H1 (cell line): ENCODE measurements around the gene NFYA. TPM values are rescaled to one million over a fixed set of nuclear protein-coding genes. Genes with fewer than 3 reads are reported as not detected.

Experiments
- CTCF ChIA-PET: fragments of 300-600 bp; sonication (Branson Sonifier 250); formaldehyde crosslinking; loops from one replicate; lab custom pipeline; 2021; ENCODE audit not compliant: partially characterized antibody; lab: Charles Lee
- POLR2A ChIA-PET: fragments of 300-600 bp; sonication (Branson Sonifier 250); formaldehyde crosslinking; loops from one replicate; lab custom pipeline; 2021; ENCODE audit warnings: inconsistent platforms; ENCODE audit not compliant: partially characterized antibody; lab: Charles Lee
- DNase-seq, 2 experiments: peaks; one replicate each; pipeline versions ENCODE4 v3.0.0 to v3.0.0-alpha.2; 2010 to 2022; ENCODE audit warnings: low spot score in 2 of 2, low read depth in 1 of 2, mixed read lengths in 1 of 2
- FAIRE-seq: peaks from 2 replicates; lab custom pipeline; 2011; peaks lifted over from hg19 to GRCh38; lab: Jason Lieb, UNC
- H2AFZ ChIP-seq: 2 replicates; pipeline ENCODE4 v1.8.1; 2012; ENCODE audit warnings: low read length, inconsistent platforms
- H2AK5ac ChIP-seq: 2 replicates; pipeline ENCODE4 v1.6.1; 2013; ENCODE audit warnings: low read depth, low read length
- H2BK120ac ChIP-seq: replicated peaks from 2 replicates; pipeline ENCODE3; 2013; ENCODE audit warnings: low read depth, low read length, inconsistent platforms
- H2BK12ac ChIP-seq: 2 replicates; pipeline ENCODE4 v1.6.1; 2013; ENCODE audit warnings: low read depth, low read length
- H2BK15ac ChIP-seq: 2 replicates; pipeline ENCODE4 v1.6.1; 2013; ENCODE audit warnings: low read length
- H2BK20ac ChIP-seq: 2 replicates; pipeline ENCODE4 v1.6.1; 2013; ENCODE audit warnings: low read length
- H2BK5ac ChIP-seq: 2 replicates; pipeline ENCODE4 v1.6.1; 2013; ENCODE audit warnings: low read depth, low read length
- H3K14ac ChIP-seq: 2 replicates; pipeline ENCODE4 v1.6.1; 2013; ENCODE audit warnings: inconsistent platforms; ENCODE audit not compliant: insufficient read length
- H3K18ac ChIP-seq: 2 replicates; pipeline ENCODE4 v1.6.1; 2013; ENCODE audit warnings: low read length; ENCODE audit errors: extremely low read depth
- H3K23ac ChIP-seq: 2 replicates; pipeline ENCODE4 v1.6.1; 2013; ENCODE audit warnings: inconsistent platforms; ENCODE audit not compliant: insufficient read length
- H3K23me2 ChIP-seq: 2 replicates; pipeline ENCODE4 v1.6.1; 2013; ENCODE audit warnings: low read depth, low read length
- H3K27ac ChIP-seq: 2 replicates; pipeline ENCODE4 v1.6.1; 2011; ENCODE audit warnings: low read depth, low read length, inconsistent platforms
- H3K27me3 ChIP-seq, 4 experiments: replicated peaks in 1 of 4; 1 replicate in 1 of 4; 2 replicates in 3 of 4; pipeline versions ENCODE4 v1.6.1 to v1.8.1; 2011 to 2013; ENCODE audit warnings: low read length in 3 of 4, mild to moderate bottlenecking in 3 of 4, inconsistent platforms in 2 of 4, mixed read lengths in 2 of 4, moderate library complexity in 1 of 4; ENCODE audit not compliant: control insufficient read depth in 3 of 4, insufficient read depth in 3 of 4; ENCODE audit errors: extremely low read depth in 1 of 4
- H3K36me3 ChIP-seq, 4 experiments: 2 replicates each; pipeline versions ENCODE4 v1.6.1 to v1.8.1; 2011 to 2013; ENCODE audit warnings: mild to moderate bottlenecking in 4 of 4, low read length in 3 of 4, moderate library complexity in 2 of 4, control low read depth in 1 of 4, inconsistent platforms in 1 of 4; ENCODE audit not compliant: insufficient read depth in 4 of 4, control insufficient read depth in 2 of 4
- H3K4ac ChIP-seq: replicated peaks from 2 replicates; pipeline ENCODE3; 2013; ENCODE audit warnings: low read length, low read depth, mixed read lengths, inconsistent platforms; ENCODE audit not compliant: insufficient read length
- H3K4me1 ChIP-seq, 4 experiments: replicated peaks in 1 of 4; 1 replicate in 1 of 4; 2 replicates in 3 of 4; pipeline versions ENCODE4 v1.6.1 to v1.8.1; 2011 to 2013; ENCODE audit warnings: low read length in 3 of 4, inconsistent platforms in 2 of 4, mixed read lengths in 1 of 4; ENCODE audit not compliant: insufficient read depth in 4 of 4, control insufficient read depth in 3 of 4
- H3K4me2 ChIP-seq, 2 experiments: 2 replicates each; pipeline versions ENCODE4 v1.6.1 to v1.8.1; 2011 to 2013; ENCODE audit warnings: low read depth in 2 of 2, low read length in 2 of 2, control low read depth in 1 of 2, inconsistent platforms in 1 of 2, mild to moderate bottlenecking in 1 of 2; ENCODE audit not compliant: insufficient read depth in 1 of 2
- H3K4me3 ChIP-seq, 4 experiments: fragments of 200-600, 300-600 bp in 1 of 4; sonication (generic), shearing (Covaris generic), sonication (Bioruptor Twin) in 1 of 4; 2 replicates each; pipeline versions ENCODE4 v1.5.1 to v1.8.1; 2011 to 2016; ENCODE audit warnings: low read length in 4 of 4, low read depth in 3 of 4, control low read depth in 2 of 4, inconsistent platforms in 2 of 4, mild to moderate bottlenecking in 2 of 4, mixed read lengths in 1 of 4, moderate library complexity in 1 of 4; ENCODE audit not compliant: insufficient read depth in 2 of 4; ENCODE audit errors: extremely low read depth in 1 of 4
- H3K56ac ChIP-seq: replicated peaks from 2 replicates; pipeline ENCODE3; 2013; ENCODE audit warnings: low read depth, mild to moderate bottlenecking, mixed read lengths, low read length, inconsistent platforms; ENCODE audit not compliant: insufficient read length
- H3K79me1 ChIP-seq: 2 replicates; pipeline ENCODE4 v1.6.1; 2013; ENCODE audit warnings: low read depth, low read length, control low read depth
- H3K79me2 ChIP-seq, 2 experiments: 2 replicates each; pipeline versions ENCODE4 v1.6.1 to v1.8.1; 2012 to 2013; ENCODE audit warnings: low read length in 2 of 2, mild to moderate bottlenecking in 2 of 2, inconsistent platforms in 1 of 2; ENCODE audit not compliant: insufficient read depth in 2 of 2, control insufficient read depth in 1 of 2
- H3K9ac ChIP-seq, 4 experiments: replicated peaks in 1 of 4; 1 replicate in 1 of 4; 2 replicates in 3 of 4; pipeline versions ENCODE4 v1.6.1 to v1.8.1; 2011 to 2013; ENCODE audit warnings: low read depth in 3 of 4, low read length in 3 of 4, control low read depth in 2 of 4, mild to moderate bottlenecking in 2 of 4, moderate library complexity in 2 of 4, inconsistent platforms in 1 of 4; ENCODE audit errors: extremely low read depth in 1 of 4
- H3K9me3 ChIP-seq, 2 experiments: 2 replicates each; pipeline versions ENCODE4 v1.6.1 to v1.8.1; 2012 to 2013; ENCODE audit warnings: mild to moderate bottlenecking in 2 of 2, moderate library complexity in 2 of 2, control low read depth in 1 of 2, inconsistent platforms in 1 of 2, low read depth in 1 of 2, low read length in 1 of 2, mixed read lengths in 1 of 2; ENCODE audit not compliant: insufficient read depth in 2 of 2
- H4K20me1 ChIP-seq, 2 experiments: replicated peaks in 1 of 2; 2 replicates each; pipeline versions ENCODE3 to v1.8.1; 2011 to 2013; ENCODE audit warnings: inconsistent platforms in 2 of 2, low read length in 2 of 2, mild to moderate bottlenecking in 1 of 2; ENCODE audit not compliant: insufficient read depth in 2 of 2, control insufficient read depth in 1 of 2
- H4K5ac ChIP-seq: 2 replicates; pipeline ENCODE4 v1.6.1; 2013; ENCODE audit warnings: low read length, low read depth, mixed read lengths, inconsistent platforms; ENCODE audit not compliant: insufficient read length
- H4K8ac ChIP-seq: 2 replicates; pipeline ENCODE4 v1.8.0; 2013; ENCODE audit warnings: mild to moderate bottlenecking, moderate library complexity, low read length, inconsistent platforms; ENCODE audit not compliant: insufficient read depth; ENCODE audit errors: extremely low read depth
- H4K91ac ChIP-seq: replicated peaks from 2 replicates; pipeline ENCODE3; 2013; ENCODE audit warnings: low read length, mixed read lengths, inconsistent platforms; ENCODE audit not compliant: insufficient read length
- CREB1 ChIP-seq: IDR thresholded peaks from 2 replicates; pipeline ENCODE4 v1.6.1; 2012; ENCODE audit warnings: inconsistent platforms
- EP300 ChIP-seq, 2 experiments: IDR thresholded peaks; 1 replicate in 1 of 2; 2 replicates in 1 of 2; pipeline ENCODE4 v1.6.1; 2011 to 2012; ENCODE audit warnings: low read depth in 2 of 2, low read length in 2 of 2, mild to moderate bottlenecking in 2 of 2, borderline replicate concordance in 1 of 2, inconsistent platforms in 1 of 2, moderate library complexity in 1 of 2
- EZH2 ChIP-seq: fragments of 200-600 bp; sonication (generic); IDR thresholded peaks from 2 replicates; pipeline ENCODE4 v1.7.1; 2012; ENCODE audit warnings: low read depth, mild to moderate bottlenecking, moderate library complexity, low read length, inconsistent platforms; ENCODE audit not compliant: severe bottlenecking
- FOSL1 ChIP-seq: IDR thresholded peaks from 2 replicates; pipeline ENCODE4 v1.6.1; 2011; ENCODE audit warnings: mild to moderate bottlenecking, low read depth, low read length, moderate library complexity; ENCODE audit not compliant: insufficient read depth
- JUN ChIP-seq: IDR thresholded peaks from 2 replicates; pipeline ENCODE4 v1.6.1; 2011; ENCODE audit warnings: low read depth, mild to moderate bottlenecking, improper control_type of control experiment, low read length
- POLR2A ChIP-seq, 2 experiments: IDR thresholded peaks; 1 replicate in 1 of 2; 2 replicates in 1 of 2; pipeline ENCODE4 v1.6.1; 2011; ENCODE audit warnings: low read depth in 2 of 2, low read length in 2 of 2, mild to moderate bottlenecking in 2 of 2; ENCODE audit errors: control extremely low read depth in 1 of 2
- whole genome bisulfite sequencing, 2 experiments: shearing (Covaris generic) in 1 of 2; methylation state at CpG; one replicate each; pipeline versions ENCODE4 v1.1.6 to v1.1.7; 2013 to 2015; ENCODE audit warnings: low lambda C conversion rate in 2 of 2, mixed read lengths in 2 of 2, inconsistent platforms in 1 of 2, low coverage in 1 of 2, missing lambda C conversion rate in 1 of 2; ENCODE audit not compliant: insufficient replicate concordance in 2 of 2, insufficient coverage in 1 of 2, insufficient read length in 1 of 2; ENCODE audit errors: extremely low coverage in 1 of 2, missing lambda C conversion rate in 1 of 2; 5-methylcytosine and 5-hydroxymethylcytosine counted together
- polyA plus RNA-seq, 7 experiments: library from polyadenylated mRNA; depleted of rRNA in 3 of 7; stranded (reverse) in 5 of 7; unstranded in 2 of 7; fragments of >200 nt in 5 of 7; fragments of 200-250 nt in 2 of 7; gene quantifications; 1 replicate in 5 of 7; 2 replicates in 1 of 7; 4 replicates in 1 of 7; pipeline versions ENCODE4 v1.2.1 to v1.2.3, GENCODE V29; 2011 to 2013; ENCODE audit warnings: missing spikeins in 2 of 7, mixed read lengths in 2 of 7
- total RNA-seq: library from RNA; stranded (reverse); fragmentation: NEBNext Ultra II Directional; extraction: Animal tissue kit (Norgen Biotek cat#: 25700); gene quantifications from 2 replicates; pipeline ENCODE4 v1.2.1, GENCODE V29; 2021

NFYA gene
- total and polyA plus RNA-seq, 2 of the 8 experiments (the other 6 are each of a cell fraction or from before 2014, with no cell fraction given), result 19.8 to 33.7 TPM

DNA sequence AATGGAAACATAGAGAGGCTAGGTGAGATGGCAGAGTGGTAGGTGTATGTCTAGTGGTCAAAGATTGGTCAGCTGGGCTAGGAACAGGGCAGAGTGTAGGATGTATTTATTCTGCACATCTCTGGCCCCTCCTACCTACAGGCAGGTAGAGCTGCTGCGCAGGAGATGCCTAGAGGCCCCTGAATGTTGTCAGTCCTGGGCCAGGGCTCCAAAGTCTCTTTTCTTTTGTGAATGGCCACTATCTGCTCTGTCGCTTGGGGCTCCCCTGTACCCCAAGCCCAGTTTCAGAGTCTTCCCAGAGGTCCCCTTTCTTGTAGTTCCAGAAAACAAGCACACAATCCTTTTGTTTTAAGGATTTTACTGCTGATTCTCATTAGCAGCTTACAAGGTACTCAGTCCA lies 25.5 kb upstream of the NFYA start:
- no peaks in the 10 kb centered on the region for H3K23me2 ChIP-seq
- peak in 1 of 2 experiments; percentile 19 for DNase-seq
- H3K4me3 ChIP-seq, result no peak overlapping the region
- no peak overlapping the region for H3K4me2 ChIP-seq
- no peak overlapping the region for H2BK5ac ChIP-seq
- no peaks in the 10 kb centered on the region for H3K27me3 ChIP-seq
- no peak overlapping the region for H2AK5ac ChIP-seq
- no peak for FAIRE-seq
- H4K20me1 ChIP-seq, result no peaks in the 10 kb centered on the region
- no peaks in the 10 kb centered on the region for H3K79me1 ChIP-seq
- ChIA-PET CTCF (interaction anchor here (0.9 to 2.5 kb wide), 5 partner anchors 9 to 33 kb away, joined by 3 to 15 read pairs (median 8); no protein-coding TSS in a partner anchor), POLR2A (interaction anchor here (1.1 to 1.4 kb wide), 2 partner anchors 19 kb away, joined by 3 read pairs; no protein-coding TSS in a partner anchor)
- H3K23ac ChIP-seq, result no peak overlapping the region
- no peaks in the 10 kb centered on the region for H3K79me2 ChIP-seq
- no peak overlapping the region for H2BK120ac ChIP-seq
- H3K56ac ChIP-seq, result no peak overlapping the region
- 91% methylated on average over 2 of the region's 2 CpGs; no CpG with 5 or more reads in 1 of the 2 experiments for WGBS, 2 experiments
- H2BK20ac ChIP-seq, result no peak overlapping the region
- H3K27ac ChIP-seq, result no peak overlapping the region
- no peak overlapping the region for H2AFZ ChIP-seq
- H2BK15ac ChIP-seq, result no peak overlapping the region
- no peak overlapping the region for H3K4ac ChIP-seq
- no peak overlapping the region for H3K14ac ChIP-seq
- H2BK12ac ChIP-seq, result no peak overlapping the region
- no peaks in the 10 kb centered on the region for H3K9me3 ChIP-seq
- H3K9ac ChIP-seq, result no peak overlapping the region
- H4K91ac ChIP-seq, result no peak overlapping the region
- H3K4me1 ChIP-seq, result no peaks in the 10 kb centered on the region
- no peak overlapping the region for H4K8ac ChIP-seq
- H3K18ac ChIP-seq, result no peak overlapping the region
- no peak overlapping the region for H4K5ac ChIP-seq
- no peaks in the 10 kb centered on the region for H3K36me3 ChIP-seq
- TF ChIP-seq CREB1 (no peak), EP300 (IDR thresholded peaks at IDR 0.05; ENCODE audit: borderline replicate concordance in 1 of 2, low read depth in 2 of 2, low read length in 2 of 2) (no peak), JUN (no peak), POLR2A (IDR thresholded peaks at IDR 0.05; ENCODE audit: control extremely low read depth in 1 of 2, low read depth in 2 of 2, low read length in 2 of 2) (no peak), FOSL1 (no peak), EZH2 (no peak)
